Spleen (tissue), 11 donors: ENCODE measurements around the gene PGLYRP2. TPM values are rescaled to one million over a fixed set of nuclear protein-coding genes. Genes with fewer than 3 reads are reported as not detected.

Experiments used
- DNase-seq: peaks from one replicate; pipeline ENCODE4 v3.0.0-alpha.2; 2020
- H3K27ac ChIP-seq, 8 donors: fragments of 200-600 bp; sonication (generic) in 7 of 8; 1 replicate in 4 of 8; 2 replicates in 4 of 8; pipeline versions ENCODE4 v1.5.0 to v1.8.0; 2016 to 2021; ENCODE audit warnings: inconsistent platforms in 4 of 8, mild to moderate bottlenecking in 4 of 8, moderate library complexity in 1 of 8
- H3K27me3 ChIP-seq, 7 donors: fragments of 200-600 bp; sonication (generic) in 6 of 7; replicated peaks in 1 of 7; 1 replicate in 4 of 7; 2 replicates in 3 of 7; pipeline versions ENCODE4 v1.5.0 to v1.8.0; 2016 to 2021; ENCODE audit warnings: inconsistent platforms in 3 of 7, mild to moderate bottlenecking in 1 of 7
- H3K36me3 ChIP-seq, 6 donors: fragments of 200-600 bp; sonication (generic) in 5 of 6; 1 replicate in 4 of 6; 2 replicates in 2 of 6; pipeline versions ENCODE4 v1.5.0 to v1.8.0; 2016 to 2021; ENCODE audit warnings: inconsistent platforms in 2 of 6
- H3K4me1 ChIP-seq, 6 donors: fragments of 200-600 bp; sonication (generic) in 5 of 6; 1 replicate in 3 of 6; 2 replicates in 3 of 6; pipeline versions ENCODE4 v1.5.0 to v1.8.0; 2016 to 2021; ENCODE audit warnings: inconsistent platforms in 3 of 6
- H3K4me3 ChIP-seq, 8 donors: fragments of 200-600 bp; sonication (generic) in 7 of 8; 1 replicate in 4 of 8; 2 replicates in 4 of 8; pipeline versions ENCODE4 v1.5.0 to v1.8.0; 2016 to 2021; ENCODE audit warnings: inconsistent platforms in 4 of 8, mild to moderate bottlenecking in 4 of 8, moderate library complexity in 2 of 8
- H3K9me3 ChIP-seq, 8 donors: fragments of 200-600 bp; sonication (generic) in 7 of 8; 1 replicate in 4 of 8; 2 replicates in 4 of 8; pipeline versions ENCODE4 v1.5.0 to v1.8.0; 2016 to 2021; ENCODE audit warnings: inconsistent platforms in 4 of 8
- POLR2A ChIP-seq, 3 donors: fragments of 450-650 bp; IDR thresholded peaks; one replicate each; pipeline ENCODE4 v1.5.1; 2017; ENCODE audit warnings: antibody characterized with exemption in 3 of 3, mild to moderate bottlenecking in 1 of 3
- POLR2AphosphoS5 ChIP-seq, 3 donors: sonication (generic); formaldehyde crosslinking; IDR thresholded peaks; one replicate each; pipeline ENCODE4 v1.5.1; 2017; ENCODE audit warnings: antibody characterized with exemption in 3 of 3
- WGBS, 5 donors: extraction: QIAGEN DNeasy Blood & Tissue Kit in 3 of 5; methylation state at CpG; one replicate each; pipeline versions ENCODE4 v1.1.5 to v1.1.7; 2013 to 2018; 5-methylcytosine and 5-hydroxymethylcytosine counted together
- intact Hi-C: fragments of 100-400 bp; cut with DNase I; formaldehyde crosslinking; loops from one replicate; pipeline ENCODE4 v1.15.0; 2023; ENCODE audit warnings: low total_unique reads
- polyA plus RNA-seq, 3 donors: library from polyadenylated mRNA; stranded (reverse); fragments of 200-250 nt; gene quantifications; one replicate each; pipeline ENCODE4 v1.2.1, GENCODE V29; 2013
- total RNA-seq, 7 donors: library from RNA; depleted of rRNA in 3 of 7; stranded (reverse); fragments of >200 nt in 3 of 7; fragmentation: NEBNext Ultra II Directional in 4 of 7; extraction: Animal tissue kit (Norgen Biotek cat#: 25700) in 4 of 7; gene quantifications; one replicate each; pipeline versions ENCODE4 v1.1.0 to v1.2.1, GENCODE V29; 2016 to 2021
- TF ChIP-seq, protein P1 (sequence below), 11 experiments: fragments of 200-600 bp in 7 of 11; fragments of 450-650 bp in 4 of 11; sonication (generic) in 4 of 11; IDR thresholded peaks in 8 of 11; conservative IDR thresholded peaks in 3 of 11; 1 replicate in 7 of 11; 2 replicates in 4 of 11; pipeline versions ENCODE4 v1.4.0 to v1.8.0; 2016 to 2021; ENCODE audit warnings: antibody characterized with exemption in 11 of 11, inconsistent platforms in 4 of 11, mild to moderate bottlenecking in 1 of 11
- donor health status: healthy with polysubstance abuse.
- donor health status: DM: no; HTN: no; CAD: no; lungs with moderate emphysema.
- donor health status: DM: no; HTN: no; CAD: no.
- donor health status: Bipolar disorder and iron deficiency.
- donor health status: healthy.
- donor health status: DM: no; HTN: no; CAD: no.
- donor health status: DM: yes; HTN: yes; CAD: no.

The PGLYRP2 gene
- total and polyA plus RNA-seq, 10 donors = 0.02 to 0.16 (median 0.08) TPM; not detected in 6

DNA sequence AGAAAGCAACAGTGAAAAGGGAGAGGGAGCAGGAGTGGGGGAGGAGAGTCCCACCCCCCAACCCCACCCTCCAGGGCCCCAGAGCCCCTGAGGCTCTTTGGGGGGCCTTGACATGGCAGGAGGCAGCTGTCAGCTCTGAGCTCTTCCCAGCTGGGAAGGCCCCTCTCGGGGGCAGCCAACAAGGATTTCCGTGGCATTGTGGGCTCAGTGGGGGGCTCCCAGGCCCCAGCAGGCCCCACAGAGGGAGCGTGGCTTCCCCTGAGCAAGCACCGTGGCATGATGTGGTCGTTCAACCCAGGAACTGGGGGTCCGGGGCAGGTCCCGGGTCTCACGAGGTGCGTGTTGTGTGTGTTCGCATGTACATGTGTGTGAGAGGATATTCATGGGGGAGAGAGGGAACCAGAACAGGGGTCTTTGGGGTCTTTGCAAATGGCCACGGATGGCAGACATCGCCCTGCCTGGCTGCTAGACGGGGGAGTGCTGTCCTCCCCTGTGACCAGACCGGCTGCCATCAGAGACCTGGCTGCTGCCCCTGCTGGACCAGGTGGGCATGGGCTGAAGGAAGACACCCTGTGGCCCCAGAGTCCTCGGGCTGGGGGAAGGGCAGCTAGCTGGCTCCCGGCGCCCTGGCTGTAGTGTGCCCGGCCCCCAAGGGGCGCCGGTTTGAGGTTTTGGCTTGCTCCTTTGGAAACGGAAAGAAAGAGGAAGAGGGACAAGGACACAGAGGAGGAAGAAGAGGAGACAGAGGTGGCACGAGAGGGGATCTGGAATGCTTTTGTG, 56.8 kb downstream of the PGLYRP2 start:
- peaks cover 5 to 67% (median 54%) of the 10 kb centered on the region in 6 donors for H3K36me3 ChIP-seq
- H3K4me3 ChIP-seq = no peak overlapping the region
- H3K27ac ChIP-seq = no peak overlapping the region
- DNase-seq = no peak
- intact Hi-C loops = no loop called here
- WGBS, 5 donors = 76 to 83% (median 80%) methylated on average over 20 to 22 of the region's 22 CpGs
- no peak for TF ChIP-seq POLR2A (IDR thresholded peaks at IDR 0.05)
- TF ChIP-seq, protein P1, sequence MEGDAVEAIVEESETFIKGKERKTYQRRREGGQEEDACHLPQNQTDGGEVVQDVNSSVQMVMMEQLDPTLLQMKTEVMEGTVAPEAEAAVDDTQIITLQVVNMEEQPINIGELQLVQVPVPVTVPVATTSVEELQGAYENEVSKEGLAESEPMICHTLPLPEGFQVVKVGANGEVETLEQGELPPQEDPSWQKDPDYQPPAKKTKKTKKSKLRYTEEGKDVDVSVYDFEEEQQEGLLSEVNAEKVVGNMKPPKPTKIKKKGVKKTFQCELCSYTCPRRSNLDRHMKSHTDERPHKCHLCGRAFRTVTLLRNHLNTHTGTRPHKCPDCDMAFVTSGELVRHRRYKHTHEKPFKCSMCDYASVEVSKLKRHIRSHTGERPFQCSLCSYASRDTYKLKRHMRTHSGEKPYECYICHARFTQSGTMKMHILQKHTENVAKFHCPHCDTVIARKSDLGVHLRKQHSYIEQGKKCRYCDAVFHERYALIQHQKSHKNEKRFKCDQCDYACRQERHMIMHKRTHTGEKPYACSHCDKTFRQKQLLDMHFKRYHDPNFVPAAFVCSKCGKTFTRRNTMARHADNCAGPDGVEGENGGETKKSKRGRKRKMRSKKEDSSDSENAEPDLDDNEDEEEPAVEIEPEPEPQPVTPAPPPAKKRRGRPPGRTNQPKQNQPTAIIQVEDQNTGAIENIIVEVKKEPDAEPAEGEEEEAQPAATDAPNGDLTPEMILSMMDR (IDR thresholded peaks at IDR 0.05 in 8 of 11, conservative IDR thresholded peaks at IDR 0.05 in 3 of 11) = no peak
- no peak for TF ChIP-seq POLR2AphosphoS5 (IDR thresholded peaks at IDR 0.05)
- H3K9me3 ChIP-seq = peaks cover 0 to 8% (median 7%) of the 10 kb centered on the region in 8 donors
- no peaks in the 10 kb centered on the region for H3K27me3 ChIP-seq
- peaks cover 4 to 27% (median 19%) of the 10 kb centered on the region in 6 donors for H3K4me1 ChIP-seq

GRCh38 chr19:15421721-15422260, 57.5 kb downstream of the PGLYRP2 start:
- Histone ChIP-seq H3K27me3 (no peaks in the 10 kb centered on the region), H3K27ac (no peak overlapping the region), H3K9me3 (peaks cover 0 to 8% (median 7%) of the 10 kb centered on the region in 8 donors), H3K4me3 (no peak overlapping the region), H3K4me1 (peaks cover 11 to 29% (median 24%) of the 10 kb centered on the region in 6 donors), H3K36me3 (peaks cover 2 to 60% (median 47%) of the 10 kb centered on the region in 6 donors)
- WGBS, 5 donors = 86 to 93% (median 87%) methylated on average over 15 of the region's 15 CpGs
- TF ChIP-seq POLR2AphosphoS5 (IDR thresholded peaks at IDR 0.05) (no peak), POLR2A (IDR thresholded peaks at IDR 0.05) (no peak)
- TF ChIP-seq, protein P1 (IDR thresholded peaks at IDR 0.05 in 8 of 11, conservative IDR thresholded peaks at IDR 0.05 in 3 of 11) = no peak
- intact Hi-C loops = loop anchor here (2.0 kb wide), 1 partner anchor 133 kb away; no protein-coding TSS in a partner anchor
- no peak for DNase-seq

DNA sequence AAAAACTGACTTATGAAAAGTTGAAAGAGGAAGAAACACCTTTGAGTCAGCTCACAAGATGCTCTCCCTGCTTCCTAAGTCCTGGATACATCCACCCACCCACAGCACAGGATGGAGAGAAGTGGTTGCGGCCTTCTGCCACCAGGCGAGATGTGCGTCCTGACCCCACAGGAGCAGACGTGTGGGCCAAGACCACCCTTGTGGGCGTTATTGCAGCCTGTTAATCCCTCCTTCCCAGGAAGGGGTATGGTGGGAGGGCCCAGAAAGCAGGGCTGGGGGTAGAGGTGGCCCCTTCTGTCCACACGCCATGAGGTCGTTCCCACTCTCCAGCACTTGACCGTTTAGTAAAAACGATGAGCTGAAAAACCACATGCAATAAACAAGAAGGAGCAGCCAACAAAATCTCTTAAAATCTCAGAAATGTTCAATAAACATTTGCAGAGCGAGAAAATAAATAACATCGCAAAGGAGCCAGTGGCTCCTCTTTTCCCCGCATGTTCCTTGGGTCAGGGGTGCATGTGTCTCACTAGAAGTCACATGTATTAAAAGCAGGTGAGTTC, 58.1 kb downstream of the PGLYRP2 start:
- Histone ChIP-seq H3K4me1 (peaks cover 14 to 34% (median 28%) of the 10 kb centered on the region in 6 donors), H3K27me3 (no peaks in the 10 kb centered on the region), H3K27ac (no peak overlapping the region), H3K36me3 (peaks cover 2 to 60% (median 41%) of the 10 kb centered on the region in 6 donors), H3K9me3 (peaks cover 0 to 8% (median 7%) of the 10 kb centered on the region in 8 donors), H3K4me3 (no peak overlapping the region)
- intact Hi-C loops = loop anchor here (2.0 kb wide), 1 partner anchor 134 kb away; no protein-coding TSS in a partner anchor
- TF ChIP-seq POLR2AphosphoS5 (IDR thresholded peaks at IDR 0.05) (no peak), POLR2A (IDR thresholded peaks at IDR 0.05) (no peak)
- TF ChIP-seq, protein P1 (IDR thresholded peaks at IDR 0.05 in 8 of 11, conservative IDR thresholded peaks at IDR 0.05 in 3 of 11) = no peak
- 80 to 93% (median 88%) methylated on average over 12 of the region's 12 CpGs for WGBS, 5 donors
- no peak for DNase-seq
